ENCODE data around the gene NRTN.

DNA sequence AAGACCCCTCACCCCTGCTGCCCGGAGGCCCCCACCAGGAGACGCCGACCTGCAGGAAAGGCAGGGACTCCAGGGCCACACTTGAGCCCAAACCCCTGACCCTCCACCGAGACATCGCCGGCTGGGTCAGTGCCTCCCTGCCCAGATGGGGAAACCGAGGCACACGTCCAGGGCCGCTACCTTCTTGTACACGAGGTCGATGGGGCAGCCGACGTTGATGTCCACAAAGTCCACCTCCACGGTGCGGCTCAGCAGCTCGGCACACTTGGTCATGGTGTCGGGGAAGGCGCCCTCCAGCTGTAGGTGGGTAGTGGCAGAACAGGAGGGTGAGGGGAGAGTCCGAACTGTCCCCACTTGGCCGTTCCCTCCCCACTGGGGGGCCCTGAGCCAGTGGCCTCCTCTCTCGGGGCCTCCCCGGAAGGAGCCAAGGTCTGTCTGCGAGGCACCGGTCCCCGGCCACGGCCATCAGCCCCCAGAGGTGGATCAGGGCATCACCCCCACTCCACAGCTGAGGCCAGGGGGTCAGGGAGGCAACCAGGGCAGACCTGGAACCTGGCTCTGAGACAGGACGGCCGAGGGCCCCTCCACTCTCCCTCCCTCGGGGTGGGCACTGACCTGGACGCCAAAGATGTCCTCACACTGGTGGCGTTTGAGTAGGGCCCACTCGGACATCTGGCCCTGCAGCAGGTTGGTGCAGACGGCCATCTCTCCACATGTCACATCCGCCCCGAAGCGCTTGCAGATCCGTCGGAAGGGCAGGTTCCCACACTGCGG is 17.3 kb upstream of the NRTN start:
- TF ChIP-seq CTCF (conservative IDR thresholded peaks at IDR 0.05; ENCODE audit: low read depth in 2 of 2) (no peak), POLR2AphosphoS5 (IDR thresholded peaks at IDR 0.05; ENCODE audit: low read depth) (no peak), ETS1 (IDR thresholded peaks at IDR 0.05) (no peak), CREB1 (CRISPR knock-in tag; IDR thresholded peaks at IDR 0.05; ENCODE audit: low read depth) (no peak), EZH2 (IDR thresholded peaks at IDR 0.05; ENCODE audit: low read depth, unreplicated experiment) (no peak), EZH2phosphoT487 (IDR thresholded peaks at IDR 0.05; ENCODE audit: unreplicated experiment) (no peak), REST (IDR thresholded peaks at IDR 0.05; ENCODE audit: unreplicated experiment) (no peak), STAT1 (IDR thresholded peaks at IDR 0.05; ENCODE audit: unreplicated experiment) (no peak), ZNF331 (CRISPR knock-in tag; IDR thresholded peaks at IDR 0.05; ENCODE audit: low read depth) (no peak), ZNF462 (CRISPR knock-in tag; IDR thresholded peaks at IDR 0.05) (no peak)
